ENCODE results near the gene APOE.
A peak's percentile ranks its signal among the peaks of the same experiment; 100 is the strongest.
"Not testable (repeated sequence)": the region's sequence is repeated elsewhere in the genome, so short reads cannot be mapped to it uniquely, and the experiment has no call there.

APOE gene

DNA sequence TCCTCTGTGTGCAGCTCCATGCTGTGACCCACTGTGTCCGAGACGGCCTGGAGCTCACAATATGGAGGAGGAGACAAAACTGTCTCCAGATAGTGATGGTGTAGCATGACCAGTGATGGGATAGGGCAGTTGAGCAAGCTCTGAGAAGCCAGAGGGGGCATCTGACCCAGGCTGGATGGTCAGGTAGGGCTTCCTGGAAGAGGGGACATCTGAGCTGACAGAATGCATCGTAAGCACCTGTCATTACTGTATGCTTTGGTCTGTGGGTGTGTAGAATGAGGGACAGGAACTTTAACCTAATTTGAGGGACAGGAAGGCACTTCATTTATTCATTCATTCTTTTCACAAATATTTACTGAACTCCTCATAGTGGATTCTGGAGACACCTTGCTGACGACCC lies 21.0 kb upstream of the APOE start:
- DNase-seq: no peak

DNA sequence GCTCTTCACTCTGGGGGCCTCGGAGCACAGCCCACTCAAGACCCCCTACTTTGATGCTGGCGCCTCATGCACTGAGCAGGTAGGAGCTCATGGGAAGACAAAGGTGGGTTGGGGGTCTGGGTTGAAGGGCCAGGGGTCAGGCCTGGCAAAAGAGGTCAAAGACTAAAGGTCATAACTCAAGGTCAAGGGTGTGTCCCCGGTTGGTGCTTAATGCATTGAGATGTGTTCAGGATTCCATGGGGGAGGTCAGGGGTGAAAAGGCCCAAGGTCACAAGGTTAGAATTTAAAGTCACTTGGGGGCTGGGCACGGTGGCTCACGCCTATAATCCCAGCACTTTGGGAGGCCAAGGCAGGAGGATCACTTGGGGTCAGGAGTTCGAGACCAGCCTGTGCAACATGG lies 19.5 kb upstream of the APOE start:
- DNase-seq: no peak

DNA sequence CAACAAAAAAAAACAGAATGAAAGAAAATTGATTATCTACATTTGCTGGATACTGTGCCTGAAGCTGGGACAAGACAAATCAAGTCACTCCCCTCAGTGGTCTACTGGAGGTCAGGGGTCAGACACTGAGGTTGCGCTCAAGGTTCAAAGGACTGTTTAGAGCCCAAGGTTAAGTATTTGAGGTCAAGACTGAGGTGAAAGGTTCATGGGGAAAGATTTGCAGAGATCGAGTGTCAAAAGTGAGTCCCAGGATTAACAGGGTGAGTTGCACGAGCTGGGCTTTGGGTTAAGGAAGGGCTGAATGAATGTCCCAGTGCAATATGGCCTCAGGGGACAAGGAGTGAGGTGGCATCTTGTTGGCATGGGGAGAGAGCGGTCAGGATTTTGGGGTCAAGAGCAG lies 17.9 kb upstream of the APOE start:
- no peak for DNase-seq

DNA sequence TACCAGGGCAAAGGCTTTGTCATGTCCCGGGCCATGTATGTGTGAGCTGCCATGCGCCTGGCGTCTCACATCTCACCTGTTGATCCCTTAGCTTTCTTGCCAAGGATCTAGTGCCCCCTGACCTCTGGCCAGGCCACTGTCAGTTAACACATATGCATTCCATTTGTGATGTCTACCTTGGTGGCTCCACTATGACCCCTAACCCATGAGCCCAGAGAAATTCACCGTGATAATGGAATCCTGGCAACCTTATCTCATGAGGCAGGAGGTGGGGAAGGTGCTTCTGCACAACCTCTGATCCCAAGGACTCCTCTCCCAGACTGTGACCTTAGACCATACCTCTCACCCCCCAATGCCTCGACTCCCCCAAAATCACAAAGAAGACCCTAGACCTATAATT lies 17.3 kb upstream of the APOE start:
- not testable (repeated sequence) for DNase-seq

DNA sequence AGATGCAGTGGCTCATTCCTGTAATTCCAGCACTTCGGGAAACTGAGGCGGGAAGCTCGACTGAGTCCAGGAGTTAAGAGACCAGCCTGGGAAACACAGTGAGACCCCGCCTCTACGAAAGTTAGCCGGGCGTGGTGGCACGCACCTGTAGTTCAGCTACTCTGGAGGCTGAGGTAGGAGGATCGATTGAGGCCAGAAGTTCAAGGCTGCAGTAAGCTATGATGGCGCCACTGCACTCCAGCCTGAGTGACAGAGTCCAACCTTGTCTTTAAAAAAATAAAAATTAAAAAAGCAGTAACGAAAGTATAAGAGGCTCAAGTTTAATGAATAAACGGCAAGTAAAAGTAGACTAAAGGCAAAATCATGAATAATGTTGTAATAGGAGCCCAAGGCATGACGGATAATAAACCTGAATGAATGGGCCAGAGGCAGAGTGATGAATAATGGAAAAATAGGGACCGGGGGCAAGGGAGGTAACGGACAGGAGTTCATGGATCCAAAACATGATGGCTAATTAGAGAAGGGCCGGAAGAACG lies 15.7 kb upstream of the APOE start:
- DNase-seq: no peak

GRCh38 chr19:44890366-44891015 lies 15.1 kb upstream of the APOE start:
- DNase-seq: peak; percentile 92 to 100 (median 100)

DNA sequence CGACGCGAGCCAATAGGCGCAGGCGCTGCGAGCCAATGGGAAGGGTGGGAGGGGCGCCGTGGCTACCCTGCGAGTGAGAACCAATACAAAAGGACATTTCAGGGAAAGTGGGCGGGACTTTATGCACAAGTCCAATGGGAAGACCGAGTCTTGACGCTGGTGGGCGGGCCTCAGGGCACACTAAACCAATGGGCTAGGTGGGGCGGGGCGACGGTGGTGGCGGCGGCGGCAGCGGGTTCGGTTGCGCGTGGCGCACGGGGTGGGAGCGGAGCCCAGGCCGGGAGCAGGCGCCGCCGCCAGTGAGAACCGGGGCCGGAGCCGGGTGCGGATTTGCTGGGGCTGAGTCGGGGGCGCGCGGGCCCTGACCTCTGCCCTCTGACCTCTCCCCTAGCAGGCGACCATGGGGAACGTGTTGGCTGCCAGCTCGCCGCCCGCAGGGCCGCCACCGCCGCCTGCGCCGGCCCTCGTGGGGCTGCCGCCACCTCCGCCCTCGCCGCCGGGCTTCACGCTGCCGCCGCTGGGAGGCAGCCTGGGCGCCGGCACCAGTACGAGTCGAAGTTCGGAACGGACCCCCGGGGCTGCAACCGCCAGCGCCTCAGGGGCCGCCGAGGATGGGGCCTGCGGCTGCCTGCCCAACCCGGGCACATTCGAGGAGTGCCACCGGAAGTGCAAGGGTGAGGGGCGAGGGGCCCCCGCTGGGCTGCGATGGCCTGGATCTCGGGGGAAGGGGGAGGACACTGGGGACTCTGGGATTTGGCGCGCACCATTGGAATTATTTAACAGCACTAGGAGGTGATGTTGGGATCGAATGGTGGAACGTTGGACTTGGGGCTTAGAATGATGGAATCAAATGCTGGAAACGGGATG lies 14.3 kb upstream of the APOE start, which contains the start of gene TOMM40:
TOMM40 (plus strand) TSS at position 239 of the 867 bp plus-strand sequence; CDS start at position 401, 162 bp downstream.
- DNase-seq: peak in 11 of 51 donors; percentile 34 to 100 (median 100)

GRCh38 chr19:44892932-44893331 lies 12.7 kb upstream of the APOE start:
- DNase-seq: no peak

DNA sequence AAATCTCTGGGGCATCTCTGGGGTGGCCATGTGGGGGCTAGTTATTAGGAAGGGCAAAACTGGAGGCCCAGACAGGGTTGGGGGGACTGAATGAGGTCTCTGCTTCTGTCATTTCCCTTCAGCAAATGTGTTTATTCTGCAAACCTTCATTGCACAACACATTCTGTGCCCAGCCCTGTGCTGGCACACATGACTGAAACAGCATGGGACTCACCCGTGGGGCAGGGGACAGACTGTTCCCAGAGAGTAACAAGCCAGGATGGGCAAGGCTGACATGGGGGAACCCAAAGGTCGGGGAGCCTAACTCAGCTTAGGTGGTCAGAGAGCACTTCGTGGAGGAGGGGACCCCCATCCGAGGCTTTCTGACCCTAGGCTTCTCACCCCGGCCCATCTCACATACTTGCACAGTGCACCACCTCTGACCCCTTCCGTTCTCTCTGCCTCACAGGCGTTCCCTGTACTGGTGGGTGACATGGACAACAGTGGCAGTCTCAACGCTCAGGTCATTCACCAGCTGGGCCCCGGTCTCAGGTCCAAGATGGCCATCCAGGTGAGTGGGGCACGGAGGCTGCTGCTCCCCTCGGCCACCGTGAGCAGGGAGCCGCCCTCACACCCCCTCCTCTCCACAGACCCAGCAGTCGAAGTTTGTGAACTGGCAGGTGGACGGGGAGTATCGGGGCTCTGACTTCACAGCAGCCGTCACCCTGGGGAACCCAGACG lies 12.1 kb upstream of the APOE start:
- no peak for DNase-seq

GRCh38 chr19:44894052-44894400 lies 11.6 kb upstream of the APOE start:
- DNase-seq: no peak

DNA sequence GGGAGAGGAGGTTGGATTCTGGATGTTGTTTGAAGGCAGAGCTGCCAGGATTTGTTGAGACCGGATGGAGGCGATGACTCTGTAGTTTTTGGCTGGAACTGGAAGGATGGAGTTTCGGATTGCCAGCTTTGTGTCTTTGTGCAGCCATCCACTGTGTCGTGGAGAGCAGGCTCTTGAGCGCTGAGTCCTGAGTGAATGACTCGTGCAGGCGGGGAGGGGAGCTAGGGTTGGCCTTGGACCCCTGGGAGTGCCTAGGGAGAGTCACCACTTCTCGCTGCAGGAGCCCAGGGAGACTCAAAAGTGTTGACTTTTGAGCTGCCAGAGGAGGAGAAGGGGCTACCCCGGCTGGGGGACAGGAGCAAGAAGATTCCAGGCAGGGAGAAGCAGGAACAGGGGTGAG lies 10.7 kb upstream of the APOE start:
- DNase-seq: no peak

DNA sequence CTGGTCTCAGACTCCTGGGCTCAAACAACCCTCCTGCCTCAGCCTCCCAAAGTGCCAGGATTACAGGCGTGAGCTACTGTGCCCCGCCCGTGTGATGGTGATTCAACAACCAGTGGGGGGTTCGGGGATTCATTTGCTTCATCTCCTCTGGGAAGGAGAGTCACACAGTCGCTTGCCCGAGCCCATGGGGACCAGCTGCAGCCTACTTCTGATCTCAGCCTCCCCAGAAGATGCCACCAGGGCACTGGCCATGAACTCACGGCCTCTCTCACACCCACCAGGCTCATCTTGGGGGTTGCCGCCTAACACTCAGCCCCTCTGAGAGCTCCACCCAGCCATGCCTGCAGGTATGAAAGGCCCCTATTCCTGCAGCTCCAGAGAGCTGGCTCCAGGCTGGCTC lies 7.8 kb upstream of the APOE start:
- DNase-seq: no peak

DNA sequence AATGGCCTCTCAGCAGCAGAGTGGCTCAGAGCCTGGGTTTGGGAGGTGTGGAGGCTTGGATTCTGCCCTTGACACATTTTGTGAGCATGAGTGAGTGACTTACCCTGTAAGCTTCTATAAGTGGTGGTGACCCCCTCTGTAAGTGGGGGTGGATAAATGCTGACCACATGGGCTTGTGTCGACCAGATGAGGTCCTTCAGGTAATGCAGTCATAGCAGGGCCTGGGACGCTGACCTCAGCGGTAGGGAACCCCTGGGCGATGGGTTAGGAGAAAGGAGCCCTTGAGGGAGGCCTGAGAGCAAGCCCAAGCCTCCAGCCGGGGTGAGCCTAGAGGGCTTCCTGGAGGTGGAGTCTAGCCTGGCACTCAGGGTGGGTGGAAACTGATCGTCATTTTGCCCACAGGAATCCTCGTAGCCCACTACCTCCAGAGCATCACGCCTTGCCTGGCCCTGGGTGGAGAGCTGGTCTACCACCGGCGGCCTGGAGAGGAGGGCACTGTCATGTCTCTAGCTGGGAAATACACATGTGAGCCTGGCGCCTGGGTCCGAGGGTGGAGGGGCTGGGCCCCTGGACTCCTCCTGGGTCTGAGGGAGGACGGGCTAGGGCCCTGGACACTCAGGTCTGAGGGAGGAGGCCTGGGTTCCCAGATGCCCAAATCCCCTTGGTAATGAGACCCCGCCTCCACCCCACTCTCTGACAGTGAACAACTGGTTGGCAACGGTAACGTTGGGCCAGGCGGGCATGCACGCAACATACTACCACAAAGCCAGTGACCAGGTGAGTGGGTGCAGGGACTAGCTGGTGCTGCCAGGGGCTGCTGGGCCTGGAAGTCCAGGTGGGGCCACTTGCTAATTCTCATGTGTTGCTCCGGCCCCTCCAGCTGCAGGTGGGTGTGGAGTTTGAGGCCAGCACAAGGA lies 5.0 kb upstream of the APOE start:
- no peak for DNase-seq

- DNase-seq: no peak
Measured at GRCh38 chr19:44903216-44903601, 2.4 kb upstream of the APOE start.

DNA sequence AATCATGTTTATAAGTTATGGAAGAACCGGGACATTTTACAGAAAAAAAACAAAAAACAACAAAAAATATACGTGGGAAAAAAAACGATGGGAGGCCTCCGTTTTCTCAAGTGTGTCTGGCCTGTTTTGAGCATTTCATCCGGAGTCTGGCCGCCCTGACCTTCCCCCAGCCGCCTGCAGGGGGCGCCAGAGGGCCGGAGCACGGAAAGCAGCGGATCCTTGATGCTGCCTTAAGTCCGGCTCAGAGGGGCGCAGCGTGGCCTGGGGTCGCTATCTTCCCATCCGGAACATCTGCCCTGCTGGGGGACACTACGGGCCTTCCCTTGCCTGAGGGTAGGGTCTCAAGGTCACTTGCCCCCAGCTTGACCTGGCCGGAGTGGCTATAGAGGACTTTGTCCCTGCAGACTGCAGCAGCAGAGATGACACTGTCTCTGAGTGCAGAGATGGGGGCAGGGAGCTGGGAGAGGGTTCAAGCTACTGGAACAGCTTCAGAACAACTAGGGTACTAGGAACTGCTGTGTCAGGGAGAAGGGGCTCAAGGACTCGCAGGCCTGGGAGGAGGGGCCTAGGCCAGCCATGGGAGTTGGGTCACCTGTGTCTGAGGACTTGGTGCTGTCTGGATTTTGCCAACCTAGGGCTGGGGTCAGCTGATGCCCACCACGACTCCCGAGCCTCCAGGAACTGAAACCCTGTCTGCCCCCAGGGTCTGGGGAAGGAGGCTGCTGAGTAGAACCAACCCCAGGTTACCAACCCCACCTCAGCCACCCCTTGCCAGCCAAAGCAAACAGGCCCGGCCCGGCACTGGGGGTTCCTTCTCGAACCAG lies 1.8 kb upstream of the APOE start:
- DNase-seq: peak in 50 of 51 donors; percentile 14 to 87 (median 61)

GRCh38 chr19:44904426-44904994 lies 1.1 kb upstream of the APOE start:
- peak in 1 of 51 donors; percentile 18 for DNase-seq

GRCh38 chr19:44907613-44908012 lies 2.0 kb downstream of the APOE start:
- DNase-seq: peak in 1 of 51 donors; percentile 6

DNA sequence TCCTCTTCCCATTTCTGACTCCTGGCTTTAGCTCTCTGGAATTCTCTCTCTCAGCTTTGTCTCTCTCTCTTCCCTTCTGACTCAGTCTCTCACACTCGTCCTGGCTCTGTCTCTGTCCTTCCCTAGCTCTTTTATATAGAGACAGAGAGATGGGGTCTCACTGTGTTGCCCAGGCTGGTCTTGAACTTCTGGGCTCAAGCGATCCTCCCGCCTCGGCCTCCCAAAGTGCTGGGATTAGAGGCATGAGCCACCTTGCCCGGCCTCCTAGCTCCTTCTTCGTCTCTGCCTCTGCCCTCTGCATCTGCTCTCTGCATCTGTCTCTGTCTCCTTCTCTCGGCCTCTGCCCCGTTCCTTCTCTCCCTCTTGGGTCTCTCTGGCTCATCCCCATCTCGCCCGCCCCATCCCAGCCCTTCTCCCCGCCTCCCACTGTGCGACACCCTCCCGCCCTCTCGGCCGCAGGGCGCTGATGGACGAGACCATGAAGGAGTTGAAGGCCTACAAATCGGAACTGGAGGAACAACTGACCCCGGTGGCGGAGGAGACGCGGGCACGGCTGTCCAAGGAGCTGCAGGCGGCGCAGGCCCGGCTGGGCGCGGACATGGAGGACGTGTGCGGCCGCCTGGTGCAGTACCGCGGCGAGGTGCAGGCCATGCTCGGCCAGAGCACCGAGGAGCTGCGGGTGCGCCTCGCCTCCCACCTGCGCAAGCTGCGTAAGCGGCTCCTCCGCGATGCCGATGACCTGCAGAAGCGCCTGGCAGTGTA lies 2.7 kb downstream of the APOE start:
- peak in 1 of 51 donors; percentile 22 for DNase-seq

GRCh38 chr19:44908836-44909261 lies 3.3 kb downstream of the APOE start:
- peak in 5 of 51 donors; percentile 18 to 49 (median 20) for DNase-seq
